Duodenal mucosa (tissue), 2 donors: Measurements from ENCODE around the gene DELE1.

Experiments used
- H3K27ac ChIP-seq: one replicate; pipeline ENCODE4 v1.7.0; 2013; ENCODE audit warnings: low read depth, low read length
- H3K27me3 ChIP-seq, 2 donors: one replicate each; pipeline ENCODE4 v1.7.0; 2013; ENCODE audit warnings: low read length in 2 of 2, control low read depth in 1 of 2; ENCODE audit not compliant: insufficient read depth in 2 of 2, control insufficient read depth in 1 of 2
- H3K36me3 ChIP-seq, 2 donors: one replicate each; pipeline ENCODE4 v1.7.0; 2013; ENCODE audit warnings: low read length in 2 of 2, control low read depth in 1 of 2; ENCODE audit not compliant: insufficient read depth in 2 of 2, control insufficient read depth in 1 of 2
- H3K4me1 ChIP-seq, 2 donors: one replicate each; pipeline ENCODE4 v1.7.0; 2013; ENCODE audit warnings: low read length in 2 of 2, control low read depth in 1 of 2; ENCODE audit not compliant: insufficient read depth in 2 of 2, control insufficient read depth in 1 of 2
- H3K4me3 ChIP-seq, 2 donors: one replicate each; pipeline ENCODE4 v1.7.0; 2013; ENCODE audit warnings: low read length in 2 of 2, low read depth in 1 of 2
- H3K9ac ChIP-seq, 2 donors: one replicate each; pipeline ENCODE4 v1.7.0; 2013; ENCODE audit warnings: low read length in 2 of 2, low read depth in 1 of 2
- H3K9me3 ChIP-seq, 2 donors: one replicate each; pipeline ENCODE4 v1.7.0; 2013; ENCODE audit warnings: low read length in 2 of 2, control low read depth in 1 of 2; ENCODE audit not compliant: control insufficient read depth in 1 of 2

The DELE1 gene

GRCh38 chr5:141966275-141966962 lies 42.7 kb downstream of the DELE1 start:
- no peak overlapping the region for H3K9ac ChIP-seq
- H3K4me1 ChIP-seq: peaks cover 14 to 16% of the 10 kb centered on the region in 2 donors
- no peak overlapping the region for H3K27ac ChIP-seq
- H3K9me3 ChIP-seq: no peaks in the 10 kb centered on the region
- H3K4me3 ChIP-seq: no peak overlapping the region
- H3K36me3 ChIP-seq: no peaks in the 10 kb centered on the region
- H3K27me3 ChIP-seq: no peaks in the 10 kb centered on the region

DNA sequence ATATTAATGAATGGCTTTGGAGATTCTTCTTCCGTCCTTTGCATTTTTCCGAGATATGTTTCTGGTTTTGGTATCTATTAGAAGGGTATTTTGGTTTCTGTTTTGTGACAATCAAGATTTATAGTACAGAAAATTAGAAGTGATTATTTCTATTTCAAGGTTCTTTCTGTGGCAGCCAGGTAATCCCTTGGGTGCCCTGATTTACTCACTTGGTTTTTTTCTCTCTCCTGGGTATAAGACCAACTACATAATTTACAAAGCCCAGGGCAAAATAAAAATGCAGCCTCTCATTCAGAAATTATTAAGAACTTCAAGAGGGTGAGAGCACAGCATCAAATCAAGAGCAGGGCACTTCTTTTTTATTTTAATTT lies 43.3 kb downstream of the DELE1 start:
- H3K27me3 ChIP-seq: no peaks in the 10 kb centered on the region
- H3K9ac ChIP-seq: no peak overlapping the region
- no peak overlapping the region for H3K27ac ChIP-seq

DNA sequence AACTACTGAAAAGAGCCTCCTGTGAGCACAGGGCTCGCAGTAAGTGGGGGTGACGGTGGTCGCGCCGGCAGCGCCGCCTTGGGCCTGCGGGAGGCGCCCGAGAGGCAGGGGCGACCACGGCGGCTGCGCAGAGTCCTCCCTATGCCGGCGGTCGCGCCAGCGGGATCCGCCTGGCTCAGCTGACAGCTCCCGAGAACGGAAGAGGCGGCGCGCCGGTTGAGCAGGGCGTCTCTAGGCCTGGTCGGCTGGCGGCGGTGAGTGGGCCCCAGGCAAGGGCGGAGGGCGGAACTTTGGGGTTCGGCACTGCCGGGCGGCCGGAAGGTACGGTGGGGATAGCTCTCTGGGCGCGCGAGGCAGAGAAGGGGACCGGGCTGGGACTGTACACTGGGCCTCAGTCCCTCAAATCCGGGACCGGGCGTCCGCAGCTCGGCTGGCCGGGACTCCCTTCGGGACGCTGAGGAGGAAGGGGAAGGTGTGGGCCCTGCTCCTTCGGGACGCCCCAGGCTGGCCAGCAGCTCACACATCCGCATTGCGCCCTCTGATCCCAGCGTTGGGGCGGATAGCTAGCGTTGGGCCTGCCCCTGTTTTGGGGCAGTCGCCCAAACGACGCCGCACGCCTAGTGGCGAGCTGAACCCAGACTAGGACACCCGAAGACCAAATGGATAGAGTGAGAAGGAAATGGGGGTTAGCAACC lies 45.4 kb downstream of the DELE1 start, which contains the start of gene RNF14:
Gene RNF14, plus strand, starts transcription at position 192 of the 695 bp plus-strand sequence. CDS start 4,484 bp downstream, outside the sequence.
- no peaks in the 10 kb centered on the region for H3K9me3 ChIP-seq
- H3K4me1 ChIP-seq: peaks cover 16 to 22% of the 10 kb centered on the region in 2 donors
- H3K4me3 ChIP-seq: peak within 1 kb of the TSS; percentile 87 to 96
- no peaks in the 10 kb centered on the region for H3K27me3 ChIP-seq
- peak within 1 kb of the TSS; percentile 94 to 99 for H3K9ac ChIP-seq
- H3K27ac ChIP-seq: peak within 1 kb of the TSS; percentile 98
- H3K36me3 ChIP-seq: peaks cover 8 to 14% of the 10 kb centered on the region in 2 donors

More for the DNA sequence above, 43.3 kb downstream of the DELE1 start:
- peaks cover 0 to under 1% of the 10 kb centered on the region in 2 donors for H3K36me3 ChIP-seq
- no peaks in the 10 kb centered on the region for H3K9me3 ChIP-seq
- peaks cover 14 to 16% of the 10 kb centered on the region in 2 donors for H3K4me1 ChIP-seq
- no peak overlapping the region for H3K4me3 ChIP-seq

DNA sequence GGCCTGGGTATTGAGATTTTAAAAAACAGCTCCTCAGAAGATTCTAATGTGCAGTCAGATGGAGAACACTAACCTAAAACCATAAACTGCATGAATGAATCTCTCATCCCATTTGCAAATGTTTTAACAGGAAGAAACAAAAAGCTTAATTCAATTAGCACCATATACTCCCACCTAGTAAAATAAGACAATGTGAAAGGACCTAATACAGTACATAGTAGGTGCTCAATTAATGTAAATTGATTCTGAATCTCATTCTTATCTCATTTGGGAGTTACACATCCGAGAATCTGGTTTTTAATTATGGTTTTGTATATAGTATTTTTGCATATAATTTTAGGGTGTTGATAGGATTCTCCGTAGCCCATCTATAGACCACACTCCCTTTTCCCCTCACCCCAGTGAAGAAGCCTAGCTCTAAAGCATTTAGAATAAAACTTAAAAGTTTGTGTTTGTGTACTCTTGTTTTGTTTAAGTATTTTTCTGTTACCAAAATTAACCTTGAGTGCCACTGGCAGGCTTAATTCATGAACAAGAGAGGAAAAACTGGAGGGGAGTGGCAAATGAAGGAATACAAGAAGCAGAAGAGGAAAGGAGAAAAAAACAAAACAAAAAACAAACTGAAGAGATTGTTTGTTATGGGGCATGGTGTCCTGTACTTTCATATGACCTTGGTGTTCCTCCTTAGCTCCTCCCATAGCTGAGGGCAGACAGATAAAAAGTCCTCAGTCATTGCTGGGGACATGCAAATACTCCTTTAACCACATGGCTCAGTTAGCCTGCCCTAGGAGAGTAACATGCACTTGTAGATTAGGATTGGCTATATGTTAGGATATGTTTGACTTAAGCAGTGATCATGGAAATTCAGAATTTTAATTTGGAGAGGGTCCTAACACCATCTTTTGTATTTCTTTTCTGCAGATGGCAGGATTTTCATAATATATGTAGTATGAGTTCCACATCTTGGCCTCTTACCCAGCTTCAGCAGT lies 46.4 kb downstream of the DELE1 start:
- H3K9ac ChIP-seq: peak overlapping the region; percentile 94 to 99
- no peaks in the 10 kb centered on the region for H3K9me3 ChIP-seq
- peaks cover 16 to 30% of the 10 kb centered on the region in 2 donors for H3K4me1 ChIP-seq
- peak overlapping the region; percentile 98 for H3K27ac ChIP-seq
- no peaks in the 10 kb centered on the region for H3K27me3 ChIP-seq
- H3K4me3 ChIP-seq: peak overlapping the region; percentile 87 to 96
- peaks cover 18 to 21% of the 10 kb centered on the region in 2 donors for H3K36me3 ChIP-seq

- no peak overlapping the region for H3K9ac ChIP-seq
- no peaks in the 10 kb centered on the region for H3K27me3 ChIP-seq
- H3K4me3 ChIP-seq: no peak overlapping the region
- peaks cover 24 to 45% of the 10 kb centered on the region in 2 donors for H3K36me3 ChIP-seq
- H3K4me1 ChIP-seq: peaks cover 21 to 43% of the 10 kb centered on the region in 2 donors
- no peaks in the 10 kb centered on the region for H3K9me3 ChIP-seq
- H3K27ac ChIP-seq: no peak overlapping the region
Measured at GRCh38 chr5:141973871-141974595, 50.4 kb downstream of the DELE1 start.

DNA sequence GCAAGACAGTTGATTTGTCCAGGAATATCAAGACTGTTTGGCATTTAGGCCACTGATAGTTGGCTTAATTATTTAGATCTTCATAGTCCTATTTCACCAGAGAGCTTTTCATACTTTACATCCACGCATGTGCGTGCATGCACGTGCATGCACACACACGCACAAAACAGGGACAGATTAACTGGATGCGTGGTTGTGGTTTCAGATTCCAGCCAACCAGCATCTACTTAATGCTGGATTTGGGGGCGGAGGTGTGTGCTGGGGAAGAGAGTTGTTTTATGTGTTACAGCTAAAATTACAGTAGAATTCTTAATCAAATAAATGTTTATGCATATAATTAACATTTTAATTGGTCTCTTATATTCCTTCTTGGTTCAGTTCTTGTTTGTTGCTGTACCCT lies 52.5 kb downstream of the DELE1 start:
- Histone ChIP-seq H3K27ac (no peak overlapping the region), H3K27me3 (no peaks in the 10 kb centered on the region), H3K9ac (no peak overlapping the region), H3K36me3 (peaks cover 35 to 58% of the 10 kb centered on the region in 2 donors), H3K9me3 (no peaks in the 10 kb centered on the region), H3K4me1 (peaks cover 10 to 30% of the 10 kb centered on the region in 2 donors), H3K4me3 (no peak overlapping the region)

- Histone ChIP-seq H3K27ac (no peak overlapping the region), H3K9me3 (no peaks in the 10 kb centered on the region), H3K36me3 (peaks cover 37 to 62% of the 10 kb centered on the region in 2 donors), H3K9ac (no peak overlapping the region), H3K4me3 (no peak overlapping the region), H3K4me1 (peaks cover 10 to 28% of the 10 kb centered on the region in 2 donors), H3K27me3 (no peaks in the 10 kb centered on the region)
Measured at GRCh38 chr5:141978389-141978788, 54.7 kb downstream of the DELE1 start.

GRCh38 chr5:141982626-141983025 lies 59.0 kb downstream of the DELE1 start:
- Histone ChIP-seq H3K27ac (no peak overlapping the region), H3K9me3 (no peaks in the 10 kb centered on the region), H3K27me3 (no peaks in the 10 kb centered on the region), H3K9ac (no peak overlapping the region), H3K36me3 (peaks cover 40 to 72% of the 10 kb centered on the region in 2 donors), H3K4me3 (no peak overlapping the region), H3K4me1 (peaks cover 10 to 14% of the 10 kb centered on the region in 2 donors)

- Histone ChIP-seq H3K9ac (no peak overlapping the region), H3K4me1 (no peaks in the 10 kb centered on the region), H3K27ac (no peak overlapping the region), H3K36me3 (peaks cover 31 to 60% of the 10 kb centered on the region in 2 donors), H3K27me3 (no peaks in the 10 kb centered on the region), H3K4me3 (no peak overlapping the region), H3K9me3 (no peaks in the 10 kb centered on the region)
Measured at GRCh38 chr5:141986072-141986471, 62.4 kb downstream of the DELE1 start.
